ENCODE results near the gene ABLIM2. TPM values are rescaled to one million over a fixed set of nuclear protein-coding genes. Genes with fewer than 3 reads are reported as not detected.

ABLIM2 gene
- polyA plus RNA-seq, 2 of the 4 experiments (the other 2 are of a cell fraction) = 0.21 to 0.40 TPM

DNA sequence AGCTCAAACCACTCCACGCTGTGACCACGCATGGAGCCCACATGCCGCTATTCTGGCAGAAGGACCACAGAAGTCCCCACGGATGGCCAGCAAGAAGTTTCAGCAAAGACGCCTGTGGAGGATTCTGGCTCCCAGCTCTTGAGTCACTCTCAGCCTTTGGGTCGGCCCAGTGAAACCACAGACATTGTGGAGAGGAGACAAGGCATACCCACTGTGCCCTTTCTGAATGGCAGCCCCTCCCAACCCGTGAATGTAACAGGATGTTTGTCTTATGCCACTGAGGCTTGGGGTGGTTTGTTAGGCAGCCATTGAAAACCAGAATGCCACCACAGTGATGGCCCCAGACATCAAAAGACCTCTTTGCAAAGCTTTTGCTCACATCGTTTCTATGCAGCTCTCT is 42.7 kb downstream of the ABLIM2 start:
- DNase-seq (ENCODE audit: low read depth in 1 of 2, low spot score in 1 of 2) (no peak), FAIRE-seq (no peak), ATAC-seq (no peak)
- Histone ChIP-seq H3K9me3 (no peaks in the 10 kb centered on the region), H3K4me2 (no peak overlapping the region), H3K4me1 (peaks cover 7% of the 10 kb centered on the region; the same call in 1 of the 3 replicates), H3K27ac (no peak overlapping the region), H3K4me3 (no peak overlapping the region)
- POLR2A ChIA-PET = no interaction called here
- CTCF ChIA-PET = no interaction called here
- no peak for TF ChIP-seq POLR2AphosphoS2 (conservative IDR thresholded peaks at IDR 0.05; ENCODE audit: low read length)
- no peak for TF ChIP-seq ZFP36 (IDR thresholded peaks at IDR 0.05; ENCODE audit: borderline replicate concordance, partially characterized antibody)
- no peak for TF ChIP-seq JUNB (IDR thresholded peaks at IDR 0.05)
- no peak for TF ChIP-seq HMGXB4 (CRISPR knock-in tag; IDR thresholded peaks at IDR 0.05; ENCODE audit: borderline replicate concordance)
- no peak for TF ChIP-seq MAFK (IDR thresholded peaks at IDR 0.05; ENCODE audit: partially characterized antibody)
- no peak for TF ChIP-seq ZNF302 (CRISPR knock-in tag; IDR thresholded peaks at IDR 0.05)
- no peak for TF ChIP-seq JUN (IDR thresholded peaks at IDR 0.05)
- no peak for TF ChIP-seq SREBF2 (IDR thresholded peaks at IDR 0.05)
- no peak for TF ChIP-seq BHLHE40 (IDR thresholded peaks at IDR 0.05; ENCODE audit: low read depth, low read length)
- TF ChIP-seq HEYL (CRISPR knock-in tag; IDR thresholded peaks at IDR 0.05) = no peak
- TF ChIP-seq, protein P1, sequence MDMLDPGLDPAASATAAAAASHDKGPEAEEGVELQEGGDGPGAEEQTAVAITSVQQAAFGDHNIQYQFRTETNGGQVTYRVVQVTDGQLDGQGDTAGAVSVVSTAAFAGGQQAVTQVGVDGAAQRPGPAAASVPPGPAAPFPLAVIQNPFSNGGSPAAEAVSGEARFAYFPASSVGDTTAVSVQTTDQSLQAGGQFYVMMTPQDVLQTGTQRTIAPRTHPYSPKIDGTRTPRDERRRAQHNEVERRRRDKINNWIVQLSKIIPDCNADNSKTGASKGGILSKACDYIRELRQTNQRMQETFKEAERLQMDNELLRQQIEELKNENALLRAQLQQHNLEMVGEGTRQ (IDR thresholded peaks at IDR 0.05) = no peak
- no peak for TF ChIP-seq FOXS1 (CRISPR knock-in tag; IDR thresholded peaks at IDR 0.05)
- TF ChIP-seq RNF2 (IDR thresholded peaks at IDR 0.05; ENCODE audit: borderline replicate concordance, low read depth) = no peak
- no peak for TF ChIP-seq CBX2 (IDR thresholded peaks at IDR 0.05; ENCODE audit: borderline replicate concordance, low read depth)
- TF ChIP-seq NFE2L2 (conservative IDR thresholded peaks at IDR 0.05; ENCODE audit: low read length) = no peak
- TF ChIP-seq CHD4 (IDR thresholded peaks at IDR 0.05; ENCODE audit: borderline replicate concordance) = no peak
- TF ChIP-seq, protein P2, sequence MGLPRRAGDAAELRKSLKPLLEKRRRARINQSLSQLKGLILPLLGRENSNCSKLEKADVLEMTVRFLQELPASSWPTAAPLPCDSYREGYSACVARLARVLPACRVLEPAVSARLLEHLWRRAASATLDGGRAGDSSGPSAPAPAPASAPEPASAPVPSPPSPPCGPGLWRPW (IDR thresholded peaks at IDR 0.05) = no peak
- TF ChIP-seq, protein P3, sequence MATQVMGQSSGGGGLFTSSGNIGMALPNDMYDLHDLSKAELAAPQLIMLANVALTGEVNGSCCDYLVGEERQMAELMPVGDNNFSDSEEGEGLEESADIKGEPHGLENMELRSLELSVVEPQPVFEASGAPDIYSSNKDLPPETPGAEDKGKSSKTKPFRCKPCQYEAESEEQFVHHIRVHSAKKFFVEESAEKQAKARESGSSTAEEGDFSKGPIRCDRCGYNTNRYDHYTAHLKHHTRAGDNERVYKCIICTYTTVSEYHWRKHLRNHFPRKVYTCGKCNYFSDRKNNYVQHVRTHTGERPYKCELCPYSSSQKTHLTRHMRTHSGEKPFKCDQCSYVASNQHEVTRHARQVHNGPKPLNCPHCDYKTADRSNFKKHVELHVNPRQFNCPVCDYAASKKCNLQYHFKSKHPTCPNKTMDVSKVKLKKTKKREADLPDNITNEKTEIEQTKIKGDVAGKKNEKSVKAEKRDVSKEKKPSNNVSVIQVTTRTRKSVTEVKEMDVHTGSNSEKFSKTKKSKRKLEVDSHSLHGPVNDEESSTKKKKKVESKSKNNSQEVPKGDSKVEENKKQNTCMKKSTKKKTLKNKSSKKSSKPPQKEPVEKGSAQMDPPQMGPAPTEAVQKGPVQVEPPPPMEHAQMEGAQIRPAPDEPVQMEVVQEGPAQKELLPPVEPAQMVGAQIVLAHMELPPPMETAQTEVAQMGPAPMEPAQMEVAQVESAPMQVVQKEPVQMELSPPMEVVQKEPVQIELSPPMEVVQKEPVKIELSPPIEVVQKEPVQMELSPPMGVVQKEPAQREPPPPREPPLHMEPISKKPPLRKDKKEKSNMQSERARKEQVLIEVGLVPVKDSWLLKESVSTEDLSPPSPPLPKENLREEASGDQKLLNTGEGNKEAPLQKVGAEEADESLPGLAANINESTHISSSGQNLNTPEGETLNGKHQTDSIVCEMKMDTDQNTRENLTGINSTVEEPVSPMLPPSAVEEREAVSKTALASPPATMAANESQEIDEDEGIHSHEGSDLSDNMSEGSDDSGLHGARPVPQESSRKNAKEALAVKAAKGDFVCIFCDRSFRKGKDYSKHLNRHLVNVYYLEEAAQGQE (IDR thresholded peaks at IDR 0.05) = no peak
- TF ChIP-seq, protein P4, sequence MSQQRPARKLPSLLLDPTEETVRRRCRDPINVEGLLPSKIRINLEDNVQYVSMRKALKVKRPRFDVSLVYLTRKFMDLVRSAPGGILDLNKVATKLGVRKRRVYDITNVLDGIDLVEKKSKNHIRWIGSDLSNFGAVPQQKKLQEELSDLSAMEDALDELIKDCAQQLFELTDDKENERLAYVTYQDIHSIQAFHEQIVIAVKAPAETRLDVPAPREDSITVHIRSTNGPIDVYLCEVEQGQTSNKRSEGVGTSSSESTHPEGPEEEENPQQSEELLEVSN (IDR thresholded peaks at IDR 0.05; ENCODE audit: borderline replicate concordance, low read depth) = no peak
- no peak for TF ChIP-seq MAX (IDR thresholded peaks at IDR 0.05)
- WGBS (ENCODE audit: missing lambda C conversion rate) = 48% methylated on average over 7 of the region's 8 CpGs

DNA sequence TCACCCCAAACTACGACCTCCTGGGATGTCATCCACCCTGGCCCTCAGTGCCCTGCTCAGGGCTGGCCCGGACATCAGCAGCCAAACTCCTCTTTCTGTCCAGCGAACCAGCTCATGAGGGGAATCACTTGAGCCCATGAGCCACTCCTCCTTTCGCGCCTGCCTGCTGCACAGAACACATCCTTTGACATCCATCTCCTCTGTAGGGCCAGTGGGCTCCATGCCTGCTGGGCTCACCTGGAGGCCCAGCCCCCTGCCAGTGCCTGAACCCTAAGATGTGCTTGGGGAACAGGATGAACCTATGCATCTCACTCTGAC is 43.5 kb downstream of the ABLIM2 start:
- POLR2A ChIA-PET = interaction anchor here (0.6 kb wide), 1 partner anchor 11 kb away, joined by 6 read pairs; no protein-coding TSS in a partner anchor
- Histone ChIP-seq H3K9me3 (no peaks in the 10 kb centered on the region), H3K27ac (no peak overlapping the region), H3K4me3 (no peak overlapping the region), H3K4me2 (no peak overlapping the region), H3K4me1 (peaks cover 7% of the 10 kb centered on the region; the same call in 1 of the 3 replicates)
- CTCF ChIA-PET = no interaction called here
- DNase-seq (ENCODE audit: low read depth in 1 of 2, low spot score in 1 of 2) (no peak), ATAC-seq (no peak), FAIRE-seq (no peak)
- TF ChIP-seq TP53 (CRISPR knock-in tag; IDR thresholded peaks at IDR 0.05) = no peak
- 67% methylated on average over 3 of the region's 5 CpGs for WGBS (ENCODE audit: missing lambda C conversion rate)
